Stimulated activated CD4-positive, alpha-beta T cell treated with anti-CD3 and anti-CD28 coated beads, Interleukin-2, amount 100 ng/mL, for 4 hours (primary cell): ENCODE measurements around the gene MAP3K9.
"Not testable (repeated sequence)": the region's sequence is repeated elsewhere in the genome, so short reads cannot be mapped to it uniquely, and the experiment has no call there.

ENCODE experiments used
- DNase-seq: peaks from one replicate; pipeline ENCODE4 v3.0.0-alpha.2; 2020; ENCODE audit warnings: low read depth

Gene MAP3K9

DNA sequence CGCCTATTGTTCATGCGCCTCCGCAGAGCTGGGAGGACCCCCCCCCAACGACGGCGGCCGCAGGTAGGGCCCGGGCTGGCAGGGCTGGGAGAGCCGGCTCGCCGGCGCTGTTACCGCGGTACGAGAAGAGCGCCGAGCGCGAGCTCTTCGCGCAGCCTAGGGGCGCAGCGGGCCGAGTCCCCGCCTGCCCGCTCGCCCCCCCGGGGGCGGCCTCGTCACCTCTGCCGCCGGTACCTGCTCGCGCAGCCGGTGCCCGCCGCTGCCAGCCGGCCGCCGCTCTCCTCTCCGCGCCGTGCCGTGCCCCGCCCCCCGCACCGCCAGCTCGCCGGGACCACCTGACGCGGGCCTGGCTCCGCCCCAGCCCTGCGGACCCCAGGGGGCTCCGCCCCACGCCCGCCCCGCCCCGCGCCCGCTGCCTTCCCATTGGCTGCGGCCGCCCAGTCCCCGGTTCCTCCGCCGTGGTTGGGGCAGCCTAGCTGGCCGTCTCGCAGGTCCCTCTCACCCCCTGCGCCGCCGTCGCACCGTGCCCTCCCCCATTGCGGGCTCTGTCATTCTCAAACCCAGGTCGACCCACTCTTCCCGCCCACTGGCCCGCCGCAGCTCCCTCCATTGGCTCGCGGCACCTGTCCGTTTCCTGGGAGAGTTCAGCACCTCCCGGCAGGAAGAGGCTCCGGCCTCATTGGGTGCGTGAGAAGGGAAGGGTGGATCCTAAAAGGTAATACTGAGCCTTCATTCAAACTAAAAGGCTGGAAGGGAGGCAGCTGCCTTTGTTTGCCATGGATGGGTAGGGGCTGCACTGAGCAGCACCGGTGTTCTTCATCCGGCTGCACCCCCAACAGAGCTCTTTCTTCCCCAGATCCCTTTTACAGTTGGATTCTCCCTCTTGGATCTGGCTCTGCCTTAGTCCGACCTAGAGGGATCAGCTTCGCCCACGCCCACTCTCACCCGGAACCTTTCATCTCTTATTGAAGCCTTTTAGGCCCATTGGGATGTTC, at the start of gene MAP3K9:
MAP3K9 (minus strand) TSS at position 289 of the 995 bp plus-strand sequence. CDS start 342 bp downstream, outside the sequence.
- DNase-seq: peak; percentile 79

DNA sequence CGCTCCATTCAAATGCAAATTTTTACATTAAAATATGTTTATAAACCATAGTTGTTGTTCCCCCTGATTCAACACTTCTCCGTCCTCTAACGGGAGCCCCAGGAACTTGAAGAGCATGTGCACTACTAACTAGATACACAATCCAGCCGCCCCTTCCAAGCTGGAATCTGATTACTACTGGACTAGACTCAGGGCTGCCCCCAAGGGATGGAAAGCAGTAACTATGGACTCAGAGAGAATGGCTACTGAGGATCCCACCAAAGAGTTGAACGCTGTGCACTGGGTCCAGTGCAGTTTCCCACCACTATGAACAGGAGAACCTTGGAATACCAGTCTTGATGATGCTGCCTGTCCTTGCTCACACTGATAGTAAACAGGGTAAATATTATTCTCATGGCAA, 49.3 kb upstream of the MAP3K9 start:
- no peak for DNase-seq

- DNase-seq: no peak
These were observed 48.2 kb upstream of the MAP3K9 start for GRCh38 chr14:70857496-70857890.

GRCh38 chr14:70856851-70857495, 47.7 kb upstream of the MAP3K9 start:
- DNase-seq: no peak

- DNase-seq: no peak
These were observed 46.2 kb upstream of the MAP3K9 start for GRCh38 chr14:70855486-70855885.

DNA sequence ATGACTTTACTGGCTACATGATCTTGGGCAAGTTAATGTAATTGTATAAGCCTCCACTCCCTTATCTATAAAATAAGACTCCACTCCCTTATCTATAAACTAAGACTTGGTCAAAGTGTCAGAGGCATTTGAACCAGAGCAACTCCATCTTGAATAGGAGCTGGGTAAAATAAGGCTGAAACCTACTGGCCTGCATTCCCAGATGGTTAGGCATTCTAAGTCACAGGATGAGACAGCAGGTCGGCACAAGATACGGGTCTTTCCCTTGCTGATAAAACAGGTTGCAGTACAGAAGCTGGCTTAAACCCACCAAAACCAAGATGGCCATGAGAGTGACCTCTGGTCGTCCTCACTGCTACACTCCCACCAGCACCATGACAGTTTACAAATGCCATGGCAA, 44.3 kb upstream of the MAP3K9 start:
- not testable (repeated sequence) for DNase-seq

DNA sequence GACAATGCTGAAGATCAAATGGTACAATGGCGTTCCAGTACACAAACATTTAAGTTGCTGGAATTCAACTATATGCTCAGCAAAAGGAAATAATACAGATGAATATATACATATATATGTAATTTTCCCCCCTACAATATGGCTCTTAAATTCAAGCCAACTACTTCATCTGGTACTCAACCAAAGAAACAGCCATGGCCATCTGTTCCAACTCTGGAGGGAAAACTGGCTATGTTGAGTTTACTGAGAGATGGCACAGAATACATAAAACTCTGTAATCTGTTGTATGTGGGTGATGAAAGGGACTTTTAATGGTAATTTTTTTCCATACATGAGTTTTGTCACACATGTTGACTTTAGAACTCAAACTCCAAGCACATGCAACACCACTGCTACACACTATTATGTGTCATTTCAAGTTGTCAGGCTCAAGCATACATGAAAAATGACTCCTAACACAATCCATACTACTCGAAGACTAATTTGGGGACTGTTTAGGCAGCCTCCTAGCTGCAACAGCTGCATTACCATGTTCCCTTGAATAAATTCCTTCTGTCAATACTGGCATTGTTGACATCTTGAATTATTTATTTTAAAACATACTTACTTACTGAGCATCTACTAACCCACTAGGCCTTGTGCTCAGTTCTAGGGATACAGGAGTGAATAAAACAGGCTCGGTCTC, 38.2 kb upstream of the MAP3K9 start:
- DNase-seq: no peak

DNA sequence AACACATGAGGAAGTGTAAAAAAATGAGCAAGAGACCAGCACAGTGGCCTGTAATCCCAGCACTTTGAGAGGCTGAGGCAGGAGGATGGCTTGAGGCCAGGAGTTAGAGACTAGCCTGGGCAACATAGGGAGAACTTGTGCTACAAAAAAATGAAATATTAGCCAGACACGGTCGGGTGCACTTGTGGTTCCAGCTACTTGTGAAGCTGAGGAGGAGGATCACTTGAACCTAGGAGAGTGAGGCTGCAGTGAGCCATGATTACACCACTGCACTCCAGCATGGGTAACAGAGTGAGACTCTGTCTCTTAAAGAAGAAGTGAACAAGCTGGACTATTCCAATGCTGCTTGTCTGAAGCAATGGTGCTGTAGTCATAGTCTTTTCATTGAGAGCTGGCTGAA, 36.3 kb upstream of the MAP3K9 start:
- no peak for DNase-seq

DNA sequence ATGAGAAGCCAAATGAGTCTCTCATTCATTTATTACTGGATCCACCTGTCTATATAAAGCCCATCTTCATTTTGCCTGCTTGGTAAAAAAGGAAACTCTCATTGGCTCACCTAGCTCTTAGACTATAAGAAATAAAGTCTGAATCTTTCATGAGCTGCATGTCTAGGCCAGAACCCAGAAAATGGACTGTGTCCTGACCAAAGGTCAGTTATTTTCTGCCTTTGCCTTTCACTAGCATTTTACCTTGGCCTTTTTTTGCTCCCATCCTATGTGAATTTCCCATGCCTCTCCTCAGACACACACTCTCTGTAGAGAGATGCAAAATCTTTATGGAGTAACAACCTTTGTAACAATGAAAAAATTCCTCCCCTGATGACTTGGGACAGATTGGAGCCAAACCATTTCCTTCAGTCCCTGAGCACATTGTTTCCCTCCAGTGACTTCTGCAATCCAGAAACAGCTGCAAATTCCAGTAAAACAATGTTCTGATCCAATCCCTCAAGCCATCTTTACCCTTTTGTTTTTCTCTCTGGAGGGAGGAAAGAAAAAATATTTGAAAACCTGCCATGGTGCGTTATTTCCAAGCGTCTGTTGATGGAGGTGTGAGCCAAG, 33.6 kb upstream of the MAP3K9 start:
- no peak for DNase-seq

DNA sequence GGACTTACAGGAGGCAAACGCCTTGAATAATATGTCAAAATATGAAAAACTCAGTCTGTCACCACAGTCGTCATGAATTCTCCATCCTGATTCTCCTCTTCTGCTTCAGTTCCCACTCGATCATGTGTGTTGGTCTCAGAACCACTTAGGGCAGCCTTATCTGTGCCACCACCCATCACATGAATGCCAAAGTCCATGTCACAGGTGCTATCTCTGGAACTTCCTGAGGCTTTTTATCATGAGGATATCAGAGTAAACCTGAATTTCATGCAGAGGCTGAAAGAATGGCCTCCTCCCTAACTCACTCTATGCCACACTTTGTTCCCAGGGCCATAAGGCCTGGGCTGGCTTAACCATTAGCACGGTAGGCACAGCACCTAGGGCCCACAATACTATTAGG, 28.8 kb upstream of the MAP3K9 start:
- DNase-seq: no peak

GRCh38 chr14:70836946-70837345, 27.6 kb upstream of the MAP3K9 start:
- no peak for DNase-seq

DNA sequence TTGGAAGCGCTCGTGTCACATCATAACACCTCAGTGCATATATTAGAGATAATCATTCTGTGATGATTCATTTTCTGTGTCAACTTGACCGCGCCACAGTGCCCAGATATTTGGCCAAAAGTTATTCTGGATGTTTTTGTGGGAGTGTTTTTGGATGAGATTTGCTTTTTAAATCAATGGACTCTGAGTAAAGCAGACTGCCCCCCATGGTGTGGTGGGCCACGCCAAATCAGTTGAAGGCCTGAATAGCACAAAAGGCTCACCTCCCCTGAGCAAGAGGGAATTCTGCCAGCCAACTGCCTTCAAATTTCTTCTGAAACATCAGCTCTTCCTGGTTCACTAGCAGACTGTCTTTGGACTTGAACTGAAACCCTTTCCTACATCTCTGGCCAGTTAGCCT, 24.6 kb upstream of the MAP3K9 start:
- no peak for DNase-seq

GRCh38 chr14:70832561-70833305, 23.4 kb upstream of the MAP3K9 start:
- DNase-seq: no peak

DNA sequence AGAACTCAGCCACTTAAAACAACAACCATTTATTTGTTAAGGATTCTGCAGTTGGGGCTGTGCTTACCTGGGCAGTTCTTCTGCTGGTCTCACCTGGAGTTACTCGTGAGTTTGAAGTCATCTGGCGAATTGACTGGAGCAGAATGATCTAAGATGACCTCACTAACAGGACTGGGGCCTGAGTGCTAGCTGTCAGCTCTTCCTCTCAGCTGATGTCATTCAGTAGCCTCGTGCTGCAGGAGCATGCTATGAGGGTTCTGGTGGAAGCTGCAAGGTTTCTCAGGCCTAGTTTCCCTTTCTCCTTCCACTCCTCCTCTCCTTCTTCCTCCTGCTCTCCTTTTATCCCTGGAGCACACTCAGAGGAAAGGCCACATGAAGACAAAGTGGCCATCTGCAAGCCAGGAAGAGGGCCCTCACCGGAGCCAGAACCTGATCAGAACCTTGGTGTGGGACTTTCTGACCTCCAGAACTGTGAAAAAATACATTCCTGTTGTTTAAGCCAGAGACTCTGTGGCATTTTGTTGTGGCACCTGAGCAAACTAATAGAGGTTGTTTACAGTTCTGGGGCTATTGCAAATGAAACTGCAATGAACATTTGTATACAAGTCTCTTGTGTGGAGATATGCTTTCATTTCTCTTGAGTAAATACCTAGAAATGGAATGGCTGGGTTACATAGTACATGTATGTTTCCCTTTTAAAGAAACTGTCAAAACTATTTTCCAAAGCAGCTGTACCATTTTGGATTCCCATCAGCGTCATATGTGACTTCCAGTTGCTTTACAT, 21.9 kb upstream of the MAP3K9 start:
- no peak for DNase-seq

DNA sequence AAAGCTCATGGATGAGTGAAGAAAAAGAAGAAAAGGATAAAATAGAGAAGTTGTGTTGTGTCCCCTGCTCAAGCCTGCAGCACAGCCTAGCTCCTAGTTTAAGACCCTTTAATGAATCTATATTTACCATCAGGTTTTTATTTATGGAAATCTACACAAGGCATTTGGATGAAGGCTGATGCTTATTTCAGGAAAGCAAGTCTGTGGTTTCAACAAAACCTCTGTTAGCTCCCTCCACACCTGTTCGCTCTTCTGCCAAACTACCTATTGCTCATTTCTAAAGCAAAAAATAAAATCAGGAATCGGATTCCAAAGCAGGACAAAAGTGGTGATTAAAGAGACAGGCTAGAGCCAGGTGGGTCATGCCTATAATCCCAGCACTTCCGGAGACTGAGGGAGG, 18.9 kb upstream of the MAP3K9 start:
- no peak for DNase-seq

GRCh38 chr14:70827752-70828151, 18.4 kb upstream of the MAP3K9 start:
- no peak for DNase-seq

DNA sequence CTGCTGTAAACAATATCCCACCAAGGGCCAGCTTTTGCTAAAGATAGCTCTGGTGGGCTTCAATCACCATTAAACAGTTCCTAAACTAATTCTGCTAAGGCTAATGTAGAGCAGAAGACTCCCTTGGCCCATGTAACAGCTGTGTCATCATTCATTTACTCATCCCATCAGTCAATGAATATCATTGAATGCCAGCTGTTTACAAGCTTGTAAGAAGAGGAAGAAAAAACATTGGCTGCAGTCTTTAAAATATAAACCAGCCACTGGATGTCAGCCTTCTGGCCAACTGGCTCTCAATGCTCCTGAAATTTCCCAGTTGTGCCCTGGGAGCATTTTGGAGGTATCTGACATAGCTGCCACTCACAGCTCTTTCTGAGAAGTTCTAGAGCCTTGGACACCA, 18.0 kb upstream of the MAP3K9 start:
- no peak for DNase-seq

GRCh38 chr14:70823281-70823680, 14.0 kb upstream of the MAP3K9 start:
- DNase-seq: no peak

- DNase-seq: no peak
These were observed 13.3 kb upstream of the MAP3K9 start for GRCh38 chr14:70822530-70823185.
